Measurements from ENCODE around the gene RETREG1. TPM values are rescaled to one million over a fixed set of nuclear protein-coding genes. Genes with fewer than 3 reads are reported as not detected.

The RETREG1 gene
- total RNA-seq, 1 experiment from 2014 or later = 5.1 TPM

- no peak for TF ChIP-seq EZH2 (IDR thresholded peaks at IDR 0.05; ENCODE audit: borderline replicate concordance, low read depth, low read length, poor library complexity, severe bottlenecking)
- no peak for TF ChIP-seq CTCF (conservative IDR thresholded peaks at IDR 0.05; ENCODE audit: low read depth, low read length)
- DNase-seq (ENCODE audit: low spot score) = no peak
- ChIA-PET POLR2A (ENCODE audit: low non-redundant PET) (no interaction called here), CTCF (no interaction called here)
- Histone ChIP-seq H3K27me3 (replicated peaks; ENCODE audit: insufficient read depth, low read depth, low read length, poor library complexity) (no peaks in the 10 kb centered on the region), H3K4me1 (ENCODE audit: insufficient read depth, low read length, poor library complexity, severe bottlenecking) (no peaks in the 10 kb centered on the region), H3K9me3 (ENCODE audit: low read depth, low read length, poor library complexity, severe bottlenecking) (no peaks in the 10 kb centered on the region), H3K4me3 (ENCODE audit: low read depth, low read length, poor library complexity, severe bottlenecking) (no peak overlapping the region), H3K36me3 (ENCODE audit: insufficient read depth, low read length, poor library complexity, severe bottlenecking) (no peaks in the 10 kb centered on the region), H3K27ac (ENCODE audit: low read depth, low read length, poor library complexity, severe bottlenecking) (no peak overlapping the region)
- BruUV-seq (replicated peaks) = no TSS peak
- intact Hi-C loops (cut with micrococcal nuclease; ENCODE audit: unreplicated experiment) = loop anchor here (10.0 kb wide), 1 partner anchor 301 kb away; no protein-coding TSS in a partner anchor
Observed at GRCh38 chr5:16483361-16483760, 133.4 kb downstream of the RETREG1 start.

- Histone ChIP-seq H3K9me3 (ENCODE audit: low read depth, low read length, poor library complexity, severe bottlenecking) (no peaks in the 10 kb centered on the region), H3K27ac (ENCODE audit: low read depth, low read length, poor library complexity, severe bottlenecking) (no peak overlapping the region), H3K27me3 (replicated peaks; ENCODE audit: insufficient read depth, low read depth, low read length, poor library complexity) (no peaks in the 10 kb centered on the region), H3K4me1 (ENCODE audit: insufficient read depth, low read length, poor library complexity, severe bottlenecking) (no peaks in the 10 kb centered on the region), H3K36me3 (ENCODE audit: insufficient read depth, low read length, poor library complexity, severe bottlenecking) (no peaks in the 10 kb centered on the region), H3K4me3 (ENCODE audit: low read depth, low read length, poor library complexity, severe bottlenecking) (no peak overlapping the region)
- BruUV-seq (replicated peaks) = no TSS peak
- no peak for DNase-seq (ENCODE audit: low spot score)
- CTCF ChIA-PET = no interaction called here
- TF ChIP-seq CTCF (conservative IDR thresholded peaks at IDR 0.05; ENCODE audit: low read depth, low read length) (no peak), EZH2 (IDR thresholded peaks at IDR 0.05; ENCODE audit: borderline replicate concordance, low read depth, low read length, poor library complexity, severe bottlenecking) (no peak)
- POLR2A ChIA-PET (ENCODE audit: low non-redundant PET) = no interaction called here
- intact Hi-C loops (cut with micrococcal nuclease; ENCODE audit: unreplicated experiment) = loop anchor here (10.0 kb wide), 1 partner anchor 302 kb away; no protein-coding TSS in a partner anchor
Observed at GRCh38 chr5:16482891-16483290, 133.9 kb downstream of the RETREG1 start.

GRCh38 chr5:16480821-16481538 is 135.8 kb downstream of the RETREG1 start:
- no peak overlapping the region for H3K27ac ChIP-seq (ENCODE audit: low read depth, low read length, poor library complexity, severe bottlenecking)
- TF ChIP-seq CTCF (conservative IDR thresholded peaks at IDR 0.05; ENCODE audit: low read depth, low read length) (no peak), EZH2 (IDR thresholded peaks at IDR 0.05; ENCODE audit: borderline replicate concordance, low read depth, low read length, poor library complexity, severe bottlenecking) (no peak)
- ChIA-PET POLR2A (ENCODE audit: low non-redundant PET) (interaction anchor here (0.6 kb wide), 1 partner anchor 10 kb away, joined by 6 read pairs; no protein-coding TSS in a partner anchor), CTCF (no interaction called here)
- no TSS peak for BruUV-seq (replicated peaks)
- no peaks in the 10 kb centered on the region for H3K4me1 ChIP-seq (ENCODE audit: insufficient read depth, low read length, poor library complexity, severe bottlenecking)
- H3K4me3 ChIP-seq (ENCODE audit: low read depth, low read length, poor library complexity, severe bottlenecking) = no peak overlapping the region
- H3K9me3 ChIP-seq (ENCODE audit: low read depth, low read length, poor library complexity, severe bottlenecking) = no peaks in the 10 kb centered on the region
- intact Hi-C loops (cut with micrococcal nuclease; ENCODE audit: unreplicated experiment) = loop anchor here (10.0 kb wide), 1 partner anchor 304 kb away; no protein-coding TSS in a partner anchor
- no peaks in the 10 kb centered on the region for H3K36me3 ChIP-seq (ENCODE audit: insufficient read depth, low read length, poor library complexity, severe bottlenecking)
- H3K27me3 ChIP-seq (replicated peaks; ENCODE audit: insufficient read depth, low read depth, low read length, poor library complexity) = no peaks in the 10 kb centered on the region
- no peak for DNase-seq (ENCODE audit: low spot score)
